HepG2 (cell line): ENCODE results near the gene TTC28. TPM values are rescaled to one million over a fixed set of nuclear protein-coding genes. Genes with fewer than 3 reads are reported as not detected.

Experiments used
- ATAC-seq: fragments of 200-7000 bp; cut with Tn5 transposase; 3 replicates; pipeline ENCODE4 v1.9.1; 2020; ENCODE audit warnings: mild to moderate bottlenecking, moderate library complexity
- BruUV-seq: library from RNA; stranded (reverse); fragments of 400-500 nt; replicated peaks from 2 replicates; lab custom pipeline; 2021; lab: Mats Ljungman, UMichigan
- CTCF ChIA-PET: fragments of 300-600 bp; formaldehyde crosslinking; extraction: SDS; loops from one replicate; lab custom pipeline; 2021; ENCODE audit warnings: low total read pairs, inconsistent platforms, low intra/inter-chr PET ratio; lab: Yijun Ruan, JAX
- POLR2A ChIA-PET: fragments of 350-600 bp; sonication (Branson Sonifier 250); formaldehyde crosslinking; loops from one replicate; lab custom pipeline; 2020; ENCODE audit warnings: antibody characterized with exemption, inconsistent platforms; lab: Yijun Ruan, JAX
- DNase-seq: peaks from one replicate; pipeline ENCODE4 v3.0.0-alpha.2; 2015; ENCODE audit warnings: low spot score
- FAIRE-seq: peaks from 3 replicates; lab custom pipeline; 2011; peaks lifted over from hg19 to GRCh38; lab: Jason Lieb, UNC
- H2AFZ ChIP-seq: one replicate; pipeline ENCODE4 v1.6.1; 2011; ENCODE audit warnings: low read length, inconsistent platforms
- H3K27ac ChIP-seq: fragments of 300-600 bp; 3 replicates; pipeline ENCODE4 v1.8.0; 2011; ENCODE audit warnings: mixed run types, mild to moderate bottlenecking, mixed read lengths, low read length, inconsistent platforms; ENCODE audit not compliant: insufficient read depth; ENCODE audit errors: extremely low read length
- H3K27me3 ChIP-seq, 2 experiments: fragments of 200-600 bp in 1 of 2; 2 replicates in 1 of 2; 3 replicates in 1 of 2; pipeline versions ENCODE4 v1.6.0 to v1.8.0; 2011; ENCODE audit warnings: low read length in 2 of 2, mild to moderate bottlenecking in 2 of 2, moderate library complexity in 2 of 2, inconsistent platforms in 1 of 2; ENCODE audit not compliant: insufficient read depth in 2 of 2, control insufficient read depth in 1 of 2
- H3K36me3 ChIP-seq, 2 experiments: fragments of 200-600 bp in 1 of 2; replicated peaks in 1 of 2; 2 replicates in 1 of 2; 3 replicates in 1 of 2; pipeline versions ENCODE4 v1.5.1 to v1.8.0; 2011; ENCODE audit warnings: low read length in 2 of 2, inconsistent platforms in 1 of 2; ENCODE audit not compliant: insufficient read depth in 2 of 2, control insufficient read depth in 1 of 2
- H3K4me1 ChIP-seq: 2 replicates; pipeline ENCODE4 v1.5.1; 2012; ENCODE audit warnings: low read length, inconsistent platforms; ENCODE audit not compliant: insufficient read depth
- H3K4me2 ChIP-seq: 2 replicates; pipeline ENCODE4 v1.6.0; 2011; ENCODE audit warnings: low read depth, low read length, inconsistent platforms
- H3K4me3 ChIP-seq, 3 experiments: fragments of 200-600 bp in 1 of 3; sonication (generic), shearing (Covaris generic) in 1 of 3; replicated peaks in 1 of 3; 2 replicates each; pipeline ENCODE4 v1.5.1; 2011 to 2016; ENCODE audit warnings: low read length in 3 of 3, inconsistent platforms in 2 of 3, low read depth in 2 of 3, mild to moderate bottlenecking in 2 of 3, control low read depth in 1 of 3, mixed read lengths in 1 of 3; ENCODE audit not compliant: insufficient read depth in 1 of 3
- H3K79me2 ChIP-seq: one replicate; pipeline ENCODE4 v1.6.1; 2011; ENCODE audit warnings: low read length, inconsistent platforms; ENCODE audit not compliant: insufficient read depth
- H3K9ac ChIP-seq: 2 replicates; pipeline ENCODE4 v1.6.0; 2011; ENCODE audit warnings: mild to moderate bottlenecking, low read depth, low read length, inconsistent platforms; ENCODE audit not compliant: insufficient read depth
- H3K9me3 ChIP-seq: 2 replicates; pipeline ENCODE4 v1.5.1; 2012; ENCODE audit warnings: mild to moderate bottlenecking, low read length
- H4K20me1 ChIP-seq: 2 replicates; pipeline ENCODE4 v1.6.0; 2011; ENCODE audit warnings: inconsistent platforms, mild to moderate bottlenecking, low read length, moderate library complexity; ENCODE audit not compliant: insufficient read depth
- ARHGAP35 ChIP-seq: sonication (generic); formaldehyde crosslinking; IDR thresholded peaks from 2 replicates; pipeline ENCODE4 v1.9.0; 2022; ENCODE audit warnings: mild to moderate bottlenecking, inconsistent platforms, moderate library complexity, missing genetic modification reagents, borderline replicate concordance
- ELF1 ChIP-seq: sonication (generic); formaldehyde crosslinking; IDR thresholded peaks from 2 replicates; pipeline ENCODE4 v1.4.0; 2020; ENCODE audit warnings: missing genetic modification reagents
- FOXP1 ChIP-seq, 2 experiments: fragments of 450-650 bp in 1 of 2; IDR thresholded peaks; 2 replicates each; pipeline ENCODE4 v1.6.1; 2017 to 2018; ENCODE audit warnings: antibody characterized with exemption in 1 of 2
- KMT2B ChIP-seq: IDR thresholded peaks from 2 replicates; pipeline ENCODE4 v1.6.1; 2016; ENCODE audit warnings: missing genetic modification reagents, missing compliant biosample characterization
- NFE2 ChIP-seq: sonication (generic); formaldehyde crosslinking; IDR thresholded peaks from 2 replicates; pipeline ENCODE4 v1.4.0; 2020; ENCODE audit warnings: missing genetic modification reagents
- SMAD9 ChIP-seq: sonication (generic); formaldehyde crosslinking; IDR thresholded peaks from 2 replicates; pipeline ENCODE4 v1.5.1; 2020; ENCODE audit warnings: mild to moderate bottlenecking, missing genetic modification reagents
- TCF7L2 ChIP-seq: IDR thresholded peaks from 2 replicates; pipeline ENCODE4 v1.6.1; 2011; ENCODE audit warnings: mild to moderate bottlenecking, low read depth, low read length, moderate library complexity
- ZNF354B ChIP-seq: sonication (generic); formaldehyde crosslinking; IDR thresholded peaks from 2 replicates; pipeline ENCODE4 v1.8.0; 2022; ENCODE audit warnings: mild to moderate bottlenecking, missing genetic modification reagents
- ZNF367 ChIP-seq: sonication (generic); formaldehyde crosslinking; IDR thresholded peaks from 2 replicates; pipeline ENCODE4 v1.4.0; 2020; ENCODE audit warnings: missing genetic modification reagents, borderline replicate concordance
- ZNF44 ChIP-seq: sonication (generic); formaldehyde crosslinking; IDR thresholded peaks from 2 replicates; pipeline ENCODE4 v1.5.1; 2020; ENCODE audit warnings: mild to moderate bottlenecking, missing genetic modification reagents
- ZNF572 ChIP-seq: sonication (generic); formaldehyde crosslinking; IDR thresholded peaks from 2 replicates; pipeline ENCODE4 v1.5.1; 2020; ENCODE audit warnings: mild to moderate bottlenecking, missing genetic modification reagents
- in situ Hi-C: cut with HindIII; loops from 2 replicates; pipeline ENCODE4 v1.10.0; 2017; ENCODE audit warnings: low pct_unique_long_range_greater_than_20kb; ENCODE audit not compliant: extremely low pct_ligation_motif_present
- intact Hi-C: fragments of 100-400 bp; cut with micrococcal nuclease; formaldehyde crosslinking; loops from one replicate; pipeline ENCODE4 v1.10.0; 2022; ENCODE audit not compliant: unreplicated experiment
- polyA plus RNA-seq, 8 experiments: library from polyadenylated mRNA; depleted of rRNA in 3 of 8; stranded (reverse) in 7 of 8; unstranded in 1 of 8; fragments of >200 nt; fragmentation: Illumina TruSeq in 4 of 8; extraction: Trizol in 4 of 8; gene quantifications; 2 replicates each; pipeline versions ENCODE4 v1.2.1 to v1.2.3, GENCODE V29; 2011 to 2016; ENCODE audit warnings: low read depth in 4 of 8, missing spikeins in 1 of 8, mixed read lengths in 1 of 8; ENCODE audit not compliant: insufficient read depth in 1 of 8
- total RNA-seq, 5 experiments: library from RNA; depleted of rRNA; stranded (reverse); fragments of >200 nt; fragmentation: Illumina TruSeq; extraction: Trizol; gene quantifications; 2 replicates each; pipeline ENCODE4 v1.2.3, GENCODE V29; 2016; ENCODE audit warnings: low read depth in 1 of 5
- TF ChIP-seq, protein P1 (sequence below): sonication (generic); formaldehyde crosslinking; IDR thresholded peaks from 2 replicates; pipeline ENCODE4 v1.4.0; 2020; ENCODE audit warnings: mild to moderate bottlenecking, missing genetic modification reagents

TTC28 gene
- total and polyA plus RNA-seq, 2 of the 13 experiments (the other 11 are each of a cell fraction or from before 2014, with no cell fraction given), result 4.2 to 13.1 TPM

DNA sequence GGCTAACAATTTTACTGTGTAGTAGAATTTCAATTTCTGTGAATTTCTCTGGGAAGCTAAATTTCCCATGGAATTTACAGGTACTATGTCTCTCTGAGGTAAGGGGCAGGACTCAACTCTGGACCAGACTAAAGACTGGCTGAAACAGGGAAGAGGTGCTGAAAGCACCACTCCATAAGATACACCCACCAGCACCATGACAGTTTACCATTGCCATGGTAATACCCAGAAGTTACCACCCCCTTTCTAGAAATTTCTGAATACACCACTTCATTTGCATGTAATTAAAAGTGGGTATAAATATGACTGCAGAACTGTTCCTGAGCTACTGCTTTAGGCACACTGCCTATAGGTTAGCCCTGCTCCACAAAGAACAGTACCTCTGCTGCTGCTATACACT, 274.1 kb downstream of the TTC28 start:
- CTCF ChIA-PET, result no interaction called here
- TF ChIP-seq ZNF44 (CRISPR knock-in tag) (no peak), ARHGAP35 (CRISPR knock-in tag) (no peak), ZNF572 (CRISPR knock-in tag) (no peak), ZNF354B (CRISPR knock-in tag) (no peak), NFE2 (CRISPR knock-in tag) (no peak), ELF1 (CRISPR knock-in tag) (no peak), FOXP1 (IDR thresholded peaks at IDR 0.05) (no peak), FOXP1 (CRISPR knock-in tag; IDR thresholded peaks at IDR 0.05) (no peak), SMAD9 (CRISPR knock-in tag) (no peak), KMT2B (CRISPR knock-in tag) (no peak), ZNF367 (CRISPR knock-in tag) (no peak), TCF7L2 (no peak)
- TF ChIP-seq, protein P1, sequence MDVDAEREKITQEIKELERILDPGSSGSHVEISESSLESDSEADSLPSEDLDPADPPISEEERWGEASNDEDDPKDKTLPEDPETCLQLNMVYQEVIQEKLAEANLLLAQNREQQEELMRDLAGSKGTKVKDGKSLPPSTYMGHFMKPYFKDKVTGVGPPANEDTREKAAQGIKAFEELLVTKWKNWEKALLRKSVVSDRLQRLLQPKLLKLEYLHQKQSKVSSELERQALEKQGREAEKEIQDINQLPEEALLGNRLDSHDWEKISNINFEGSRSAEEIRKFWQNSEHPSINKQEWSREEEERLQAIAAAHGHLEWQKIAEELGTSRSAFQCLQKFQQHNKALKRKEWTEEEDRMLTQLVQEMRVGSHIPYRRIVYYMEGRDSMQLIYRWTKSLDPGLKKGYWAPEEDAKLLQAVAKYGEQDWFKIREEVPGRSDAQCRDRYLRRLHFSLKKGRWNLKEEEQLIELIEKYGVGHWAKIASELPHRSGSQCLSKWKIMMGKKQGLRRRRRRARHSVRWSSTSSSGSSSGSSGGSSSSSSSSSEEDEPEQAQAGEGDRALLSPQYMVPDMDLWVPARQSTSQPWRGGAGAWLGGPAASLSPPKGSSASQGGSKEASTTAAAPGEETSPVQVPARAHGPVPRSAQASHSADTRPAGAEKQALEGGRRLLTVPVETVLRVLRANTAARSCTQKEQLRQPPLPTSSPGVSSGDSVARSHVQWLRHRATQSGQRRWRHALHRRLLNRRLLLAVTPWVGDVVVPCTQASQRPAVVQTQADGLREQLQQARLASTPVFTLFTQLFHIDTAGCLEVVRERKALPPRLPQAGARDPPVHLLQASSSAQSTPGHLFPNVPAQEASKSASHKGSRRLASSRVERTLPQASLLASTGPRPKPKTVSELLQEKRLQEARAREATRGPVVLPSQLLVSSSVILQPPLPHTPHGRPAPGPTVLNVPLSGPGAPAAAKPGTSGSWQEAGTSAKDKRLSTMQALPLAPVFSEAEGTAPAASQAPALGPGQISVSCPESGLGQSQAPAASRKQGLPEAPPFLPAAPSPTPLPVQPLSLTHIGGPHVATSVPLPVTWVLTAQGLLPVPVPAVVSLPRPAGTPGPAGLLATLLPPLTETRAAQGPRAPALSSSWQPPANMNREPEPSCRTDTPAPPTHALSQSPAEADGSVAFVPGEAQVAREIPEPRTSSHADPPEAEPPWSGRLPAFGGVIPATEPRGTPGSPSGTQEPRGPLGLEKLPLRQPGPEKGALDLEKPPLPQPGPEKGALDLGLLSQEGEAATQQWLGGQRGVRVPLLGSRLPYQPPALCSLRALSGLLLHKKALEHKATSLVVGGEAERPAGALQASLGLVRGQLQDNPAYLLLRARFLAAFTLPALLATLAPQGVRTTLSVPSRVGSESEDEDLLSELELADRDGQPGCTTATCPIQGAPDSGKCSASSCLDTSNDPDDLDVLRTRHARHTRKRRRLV (CRISPR knock-in tag), result no peak
- TF ChIP-seq, all 625 proteins: peak for 0
- Histone ChIP-seq H3K9me3 (no peaks in the 10 kb centered on the region), H3K27ac (no peak overlapping the region), H3K4me1 (no peaks in the 10 kb centered on the region), H4K20me1 (no peaks in the 10 kb centered on the region), H3K9ac (no peak overlapping the region), H3K4me2 (no peak overlapping the region), H3K79me2 (no peaks in the 10 kb centered on the region), H3K36me3 (no peaks in the 10 kb centered on the region), H2AFZ (no peak overlapping the region), H3K4me3 (no peak overlapping the region), H3K27me3 (no peaks in the 10 kb centered on the region)
- ATAC-seq (no peak), FAIRE-seq (no peak), DNase-seq (no peak)
- in situ Hi-C loops, result no loop called here
- intact Hi-C loops, result no loop called here
- BruUV-seq, result no TSS peak
- POLR2A ChIA-PET, result no interaction called here
